HG03457 (cell line): ENCODE measurements around the gene CCDC124.
"Not testable (repeated sequence)": the region's sequence is repeated elsewhere in the genome, so short reads cannot be mapped to it uniquely, and the experiment has no call there.

Source experiments
- ATAC-seq: cut with Tn5 transposase; IDR thresholded peaks from one replicate; pipeline ENCODE4 v1.9.1; 2021; ENCODE audit warnings: moderate number of reproducible peaks; ENCODE audit not compliant: unreplicated experiment

Gene CCDC124, protein sequence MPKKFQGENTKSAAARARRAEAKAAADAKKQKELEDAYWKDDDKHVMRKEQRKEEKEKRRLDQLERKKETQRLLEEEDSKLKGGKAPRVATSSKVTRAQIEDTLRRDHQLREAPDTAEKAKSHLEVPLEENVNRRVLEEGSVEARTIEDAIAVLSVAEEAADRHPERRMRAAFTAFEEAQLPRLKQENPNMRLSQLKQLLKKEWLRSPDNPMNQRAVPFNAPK

GRCh38 chr19:17932485-17933338, at the start of gene CCDC124:
TSS of gene CCDC124 (plus strand) at chr19:17933015. CDS start at chr19:17936421, 3,406 bp downstream.
- ATAC-seq: peak; percentile 51

GRCh38 chr19:17883627-17884410, 49.0 kb upstream of the CCDC124 start:
- no peak for ATAC-seq

DNA sequence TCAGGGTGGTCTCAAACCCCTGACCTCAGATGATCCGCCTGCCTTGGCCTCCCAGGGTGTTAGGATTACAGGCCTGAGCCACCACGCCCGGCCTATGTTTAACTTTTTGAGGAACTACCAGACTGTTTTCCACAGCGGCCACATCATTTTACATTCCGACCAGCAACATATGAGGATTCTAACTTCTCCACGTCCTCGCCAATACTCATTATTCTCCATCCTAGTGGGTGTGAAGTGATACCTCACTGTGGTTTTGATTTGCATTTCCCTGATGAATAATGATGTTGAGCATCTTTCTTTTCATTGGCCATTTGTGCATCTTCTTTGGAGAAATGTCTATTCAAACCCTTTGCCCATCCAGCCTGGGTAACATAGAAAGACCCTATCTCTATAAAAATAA, 46.3 kb upstream of the CCDC124 start:
- ATAC-seq: no peak

- ATAC-seq: not testable (repeated sequence)
Measured at GRCh38 chr19:17887221-17887620, 45.6 kb upstream of the CCDC124 start.

- no peak for ATAC-seq
Measured at GRCh38 chr19:17888260-17888659, 44.6 kb upstream of the CCDC124 start.

DNA sequence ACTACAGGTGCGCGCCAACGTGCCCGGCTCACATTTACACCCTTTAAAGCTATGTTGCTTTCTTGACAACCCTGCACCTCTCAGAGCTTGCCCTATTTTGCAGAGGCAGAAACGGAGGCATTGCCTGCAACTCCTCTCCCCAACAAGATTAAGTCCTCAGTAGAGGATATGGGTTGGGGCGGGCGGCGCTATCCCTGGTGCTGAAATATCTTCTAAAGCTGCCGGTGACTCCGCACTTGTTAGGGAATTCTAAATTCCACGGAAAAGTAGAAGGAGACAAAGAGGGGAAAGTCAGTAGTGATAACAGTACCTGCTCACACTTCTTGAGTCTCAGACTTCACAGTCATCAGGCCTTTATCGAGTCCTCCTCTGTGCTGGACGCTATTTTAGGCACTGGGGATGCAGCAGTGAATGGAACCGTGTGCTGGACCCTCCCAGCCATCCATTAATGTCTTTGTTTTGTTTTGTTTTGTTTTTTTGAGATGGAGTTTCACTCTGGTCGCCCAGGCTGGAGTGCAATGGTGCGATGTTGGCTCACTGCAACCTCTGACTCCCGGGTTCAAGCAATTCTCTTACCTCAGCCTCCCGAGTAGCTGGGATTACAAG, 43.1 kb upstream of the CCDC124 start:
- no peak for ATAC-seq

GRCh38 chr19:17893766-17894165, 39.0 kb upstream of the CCDC124 start:
- no peak for ATAC-seq

DNA sequence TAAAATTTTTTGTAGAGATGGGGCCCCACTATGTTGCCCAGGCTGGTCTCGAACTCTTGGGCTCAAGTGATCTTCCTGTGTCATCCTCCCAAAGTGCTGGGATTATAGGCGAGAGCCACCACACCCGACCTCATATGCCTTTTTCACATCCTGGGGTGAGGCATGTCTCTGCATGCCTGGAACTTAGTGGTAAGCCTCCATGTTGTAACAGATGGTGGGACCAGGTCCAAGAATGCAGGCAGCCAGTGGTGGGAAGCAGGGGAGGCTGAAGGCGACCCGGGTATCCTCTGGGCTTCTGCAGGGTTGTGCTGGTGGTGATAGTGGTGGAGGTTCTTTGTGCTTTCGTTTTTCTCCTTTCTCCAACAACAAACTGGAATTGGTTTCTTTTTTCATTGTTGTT, 30.1 kb upstream of the CCDC124 start:
- ATAC-seq: no peak

DNA sequence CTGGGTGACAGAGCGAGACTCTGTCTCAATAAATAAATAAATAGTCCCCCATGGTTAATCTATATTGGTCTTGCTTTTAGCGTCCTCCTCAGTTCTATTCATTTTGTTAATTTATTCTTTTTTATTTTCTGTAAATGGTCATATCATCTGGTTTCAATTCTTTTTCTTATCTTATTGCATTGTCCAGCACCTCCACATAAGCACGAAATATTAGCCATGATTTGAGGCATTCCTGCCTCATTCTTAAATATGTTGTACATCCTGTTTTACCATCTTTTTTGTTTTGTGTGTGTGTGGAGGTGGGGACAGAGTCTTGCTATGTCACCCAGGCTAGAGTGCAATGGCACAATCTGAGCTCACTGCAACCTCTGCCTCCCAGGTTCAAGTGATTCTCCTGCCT, 24.6 kb upstream of the CCDC124 start:
- ATAC-seq: no peak

DNA sequence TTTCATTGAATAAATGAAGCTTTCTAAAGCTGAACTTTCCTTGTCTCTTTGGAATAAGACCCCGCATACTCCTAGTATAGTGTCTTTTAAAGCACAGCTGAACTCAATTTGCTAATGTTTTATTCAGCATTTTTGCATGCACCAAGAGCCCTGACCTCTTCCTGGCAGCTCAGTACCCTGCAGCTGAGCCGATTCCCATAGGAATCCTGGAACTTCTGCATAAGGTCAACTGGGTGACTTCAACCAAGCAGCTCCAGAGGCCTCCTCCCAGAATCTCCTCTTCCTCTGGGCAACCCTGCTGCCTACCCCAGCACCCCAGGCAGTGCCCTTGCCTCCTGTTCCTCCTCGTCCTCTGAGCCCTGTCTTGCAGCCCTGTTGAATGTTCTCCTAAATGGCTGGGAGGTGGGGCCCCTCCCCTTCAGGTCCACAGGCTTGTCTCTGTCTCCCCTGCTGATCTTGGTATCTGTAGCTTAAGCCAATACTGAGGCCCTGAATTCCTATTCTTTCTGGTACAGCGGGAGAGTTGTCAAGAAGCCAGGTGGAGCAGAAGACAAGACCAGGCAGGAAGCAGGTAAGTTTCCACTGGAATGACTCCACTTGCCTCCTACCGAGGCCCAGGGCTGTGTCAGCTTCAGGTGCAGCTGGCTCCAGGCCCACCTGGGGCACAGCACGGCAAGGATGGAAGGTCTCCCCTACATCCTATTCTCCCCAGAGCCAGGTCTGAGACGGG, 23.6 kb upstream of the CCDC124 start:
- no peak for ATAC-seq

DNA sequence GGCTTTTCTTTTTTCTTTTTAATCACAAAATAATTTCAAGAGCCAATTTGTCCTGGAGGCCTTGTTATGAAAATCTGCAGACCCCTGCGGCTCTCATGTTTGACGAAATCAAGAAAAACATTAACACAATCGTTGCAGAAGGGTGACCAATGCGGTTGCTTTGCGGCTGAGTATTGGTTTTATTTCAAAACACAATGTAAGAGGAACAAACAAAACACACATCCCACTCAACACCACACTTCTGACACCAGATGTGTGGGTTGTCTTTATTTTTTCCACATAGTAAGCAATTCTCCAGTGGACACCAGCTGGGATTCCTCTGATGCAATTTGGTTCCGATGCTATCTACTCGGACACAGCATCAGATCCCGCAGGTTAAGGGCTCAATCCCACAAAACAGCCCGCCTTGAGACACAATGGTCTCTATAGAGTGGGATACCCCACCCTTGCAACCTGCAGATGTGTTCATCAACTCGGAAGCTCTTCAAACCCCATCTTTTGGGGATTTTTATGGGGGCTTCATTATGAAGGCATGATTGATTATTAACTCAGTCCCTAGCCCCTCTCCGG, 21.9 kb upstream of the CCDC124 start:
- no peak for ATAC-seq

- no peak for ATAC-seq
Measured at GRCh38 chr19:17915940-17916593, 16.7 kb upstream of the CCDC124 start.

DNA sequence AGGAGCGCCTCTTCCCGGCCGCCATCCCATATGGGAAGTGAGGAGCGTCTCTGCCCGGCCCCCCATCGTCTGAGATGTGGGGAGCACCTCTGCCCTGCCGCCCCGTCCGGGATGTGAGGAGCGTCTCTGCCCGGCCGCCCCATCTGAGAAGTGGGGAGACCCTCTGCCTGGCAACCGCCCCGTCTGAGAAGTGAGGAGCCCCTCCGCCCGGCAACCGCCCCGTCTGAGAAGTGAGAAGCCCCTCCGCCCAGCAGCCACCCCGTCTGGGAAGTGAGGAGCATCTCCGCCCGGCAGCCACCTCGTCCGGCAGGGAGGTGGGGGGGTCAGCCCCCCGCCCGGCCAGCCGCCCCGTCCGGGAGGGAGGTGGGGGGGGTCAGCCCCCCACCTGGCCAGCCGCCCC, 14.7 kb upstream of the CCDC124 start:
- not testable (repeated sequence) for ATAC-seq

DNA sequence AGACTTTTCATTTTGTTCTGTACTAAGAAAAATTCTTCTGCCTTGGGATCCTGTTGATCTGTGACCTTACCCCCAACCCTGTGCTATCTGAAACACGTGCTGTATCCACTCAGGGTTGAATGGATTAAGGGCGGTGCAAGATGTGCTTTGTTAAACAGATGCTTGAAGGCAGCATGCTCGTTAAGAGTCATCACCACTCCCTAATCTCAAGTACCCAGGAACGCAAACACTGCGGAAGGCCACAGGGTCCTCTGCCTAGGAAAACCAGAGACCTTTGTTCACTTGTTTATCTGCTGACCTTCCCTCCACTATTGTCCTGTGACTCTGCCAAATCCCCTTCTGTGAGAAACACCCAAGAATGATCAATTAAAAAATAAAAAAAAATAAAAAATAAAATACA, 13.7 kb upstream of the CCDC124 start:
- not testable (repeated sequence) for ATAC-seq

GRCh38 chr19:17920527-17920926, 12.3 kb upstream of the CCDC124 start:
- ATAC-seq: no peak

- no peak for ATAC-seq
Measured at GRCh38 chr19:17922138-17922537, 10.7 kb upstream of the CCDC124 start.

DNA sequence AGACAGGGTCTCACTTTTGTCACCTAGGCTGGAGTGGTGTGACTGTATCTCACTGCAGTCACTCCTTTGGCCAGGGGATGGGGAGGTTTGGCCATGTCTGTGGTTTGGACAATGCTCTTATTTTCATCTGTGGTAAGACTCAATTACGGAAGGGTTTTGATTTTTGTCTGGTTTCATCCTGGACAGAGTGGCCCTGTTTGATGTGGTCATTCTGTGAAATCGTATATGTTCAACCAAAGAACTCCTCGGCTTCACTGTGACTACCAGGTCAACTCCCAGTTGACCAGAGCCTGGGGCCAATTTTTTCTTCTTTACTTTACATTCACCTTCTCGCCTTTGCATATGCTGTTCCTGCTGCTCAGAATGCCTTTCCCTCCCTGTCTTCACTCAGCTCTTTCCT, 6.8 kb upstream of the CCDC124 start:
- ATAC-seq: no peak

- ATAC-seq: no peak
Measured at GRCh38 chr19:17929056-17929455, 3.8 kb upstream of the CCDC124 start.

GRCh38 chr19:17931532-17932191, 1.2 kb upstream of the CCDC124 start:
- ATAC-seq: no peak
